ENCODE results near the gene LAMB4.

DNA sequence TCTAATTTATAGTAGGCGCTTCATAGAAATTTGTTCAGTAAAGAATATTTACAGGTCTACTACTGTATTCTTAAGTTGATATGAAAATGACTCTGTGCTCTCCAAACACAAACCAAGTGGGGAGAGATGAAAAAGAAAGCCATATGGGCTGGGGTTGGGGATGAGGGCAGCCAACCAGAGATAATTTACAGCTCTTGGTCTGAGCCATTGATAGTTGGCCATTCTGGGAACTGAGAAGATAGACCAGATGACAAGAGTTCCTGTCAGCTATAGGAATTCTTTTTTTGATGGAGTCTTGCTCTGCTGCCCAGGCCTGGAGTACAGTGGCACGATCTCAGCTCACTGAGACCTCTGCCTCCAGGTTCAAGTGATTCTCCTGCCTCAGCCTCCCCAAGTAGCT lies 57.4 kb downstream of the LAMB4 start:
- TF ChIP-seq CTCF (IDR thresholded peaks at IDR 0.05 in 8 of 11, conservative IDR thresholded peaks at IDR 0.05 in 3 of 11) (no peak), POLR2A (IDR thresholded peaks at IDR 0.05) (no peak), POLR2AphosphoS5 (IDR thresholded peaks at IDR 0.05) (no peak)
